ENCODE data around the gene NRXN3. TPM values are rescaled to one million over a fixed set of nuclear protein-coding genes. Genes with fewer than 3 reads are reported as not detected.

NRXN3 gene
- total RNA-seq, 1 donor = 2.5 TPM

DNA sequence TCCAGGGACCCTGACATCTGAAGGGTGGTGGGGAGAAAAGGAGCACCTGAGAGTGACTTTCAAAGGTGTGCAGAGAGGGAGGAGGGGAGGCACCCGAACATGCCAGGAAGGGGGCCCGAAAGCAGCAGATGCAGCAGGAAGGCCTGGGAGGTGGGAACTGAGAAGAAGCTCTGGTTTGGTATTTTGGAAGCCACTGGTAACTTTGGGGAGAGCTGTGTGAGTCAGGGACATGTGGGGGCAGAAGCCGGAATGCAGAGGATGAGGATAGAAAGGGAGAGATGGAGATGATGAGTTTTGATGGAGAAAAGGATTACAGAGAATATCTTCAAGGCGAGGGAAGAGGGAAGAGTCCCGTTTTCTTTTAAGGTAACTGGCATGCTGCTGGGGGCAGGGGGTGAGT lies 50.1 kb downstream of the NRXN3 start:
- Histone ChIP-seq H3K27me3 (ENCODE audit: insufficient read depth, low read length) (no peaks in the 10 kb centered on the region), H3K27ac (ENCODE audit: low read depth, low read length) (no peak overlapping the region), H4K20me1 (ENCODE audit: insufficient read depth, low read length) (no peaks in the 10 kb centered on the region), H3K79me2 (ENCODE audit: insufficient read depth, low read length) (no peaks in the 10 kb centered on the region), H3K9me3 (ENCODE audit: low read depth, low read length) (no peaks in the 10 kb centered on the region), H3K4me3 (ENCODE audit: insufficient read depth, low read length) (no peak overlapping the region), H2AFZ (ENCODE audit: low read length) (no peak overlapping the region), H3K36me3 (ENCODE audit: insufficient read depth, low read length) (no peaks in the 10 kb centered on the region), H3K4me2 (ENCODE audit: insufficient read depth, low read length) (no peak overlapping the region), H3K4me1 (ENCODE audit: insufficient read depth, low read length) (no peaks in the 10 kb centered on the region)
- TF ChIP-seq, protein P1, sequence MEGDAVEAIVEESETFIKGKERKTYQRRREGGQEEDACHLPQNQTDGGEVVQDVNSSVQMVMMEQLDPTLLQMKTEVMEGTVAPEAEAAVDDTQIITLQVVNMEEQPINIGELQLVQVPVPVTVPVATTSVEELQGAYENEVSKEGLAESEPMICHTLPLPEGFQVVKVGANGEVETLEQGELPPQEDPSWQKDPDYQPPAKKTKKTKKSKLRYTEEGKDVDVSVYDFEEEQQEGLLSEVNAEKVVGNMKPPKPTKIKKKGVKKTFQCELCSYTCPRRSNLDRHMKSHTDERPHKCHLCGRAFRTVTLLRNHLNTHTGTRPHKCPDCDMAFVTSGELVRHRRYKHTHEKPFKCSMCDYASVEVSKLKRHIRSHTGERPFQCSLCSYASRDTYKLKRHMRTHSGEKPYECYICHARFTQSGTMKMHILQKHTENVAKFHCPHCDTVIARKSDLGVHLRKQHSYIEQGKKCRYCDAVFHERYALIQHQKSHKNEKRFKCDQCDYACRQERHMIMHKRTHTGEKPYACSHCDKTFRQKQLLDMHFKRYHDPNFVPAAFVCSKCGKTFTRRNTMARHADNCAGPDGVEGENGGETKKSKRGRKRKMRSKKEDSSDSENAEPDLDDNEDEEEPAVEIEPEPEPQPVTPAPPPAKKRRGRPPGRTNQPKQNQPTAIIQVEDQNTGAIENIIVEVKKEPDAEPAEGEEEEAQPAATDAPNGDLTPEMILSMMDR (IDR thresholded peaks at IDR 0.05; ENCODE audit: extremely low read depth, low read depth, low read length) = no peak
- no peak for DNase-seq (ENCODE audit: insufficient read length, low spot score, missing footprints)

DNA sequence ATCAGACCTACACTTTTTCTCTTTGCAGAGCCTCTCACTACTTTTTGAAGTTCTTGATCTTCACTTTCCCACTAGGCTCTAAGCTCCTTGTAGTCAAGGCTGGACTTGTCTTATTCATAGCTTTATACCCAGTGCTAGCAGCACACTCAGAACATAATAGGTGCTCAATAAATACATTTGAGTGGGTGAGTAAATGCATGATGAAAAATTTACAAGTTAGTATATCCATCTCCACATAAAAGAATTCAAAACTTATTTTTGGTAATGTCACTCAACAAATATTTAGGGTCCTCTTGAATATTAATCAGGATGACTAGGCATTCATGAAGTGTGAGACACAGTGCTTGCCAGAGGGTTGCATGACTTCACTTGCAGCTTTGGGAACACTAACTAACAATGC lies 52.6 kb downstream of the NRXN3 start:
- Histone ChIP-seq H3K4me1 (ENCODE audit: insufficient read depth, low read length) (no peaks in the 10 kb centered on the region), H3K79me2 (ENCODE audit: insufficient read depth, low read length) (no peaks in the 10 kb centered on the region), H3K27me3 (ENCODE audit: insufficient read depth, low read length) (no peaks in the 10 kb centered on the region), H3K4me2 (ENCODE audit: insufficient read depth, low read length) (no peak overlapping the region), H3K4me3 (ENCODE audit: insufficient read depth, low read length) (no peak overlapping the region), H3K27ac (ENCODE audit: low read depth, low read length) (no peak overlapping the region), H2AFZ (ENCODE audit: low read length) (no peak overlapping the region), H3K36me3 (ENCODE audit: insufficient read depth, low read length) (no peaks in the 10 kb centered on the region), H3K9me3 (ENCODE audit: low read depth, low read length) (no peaks in the 10 kb centered on the region), H4K20me1 (ENCODE audit: insufficient read depth, low read length) (no peaks in the 10 kb centered on the region)
- TF ChIP-seq, protein P1 (IDR thresholded peaks at IDR 0.05; ENCODE audit: extremely low read depth, low read depth, low read length) = no peak
- no peak for DNase-seq (ENCODE audit: insufficient read length, low spot score, missing footprints)

DNA sequence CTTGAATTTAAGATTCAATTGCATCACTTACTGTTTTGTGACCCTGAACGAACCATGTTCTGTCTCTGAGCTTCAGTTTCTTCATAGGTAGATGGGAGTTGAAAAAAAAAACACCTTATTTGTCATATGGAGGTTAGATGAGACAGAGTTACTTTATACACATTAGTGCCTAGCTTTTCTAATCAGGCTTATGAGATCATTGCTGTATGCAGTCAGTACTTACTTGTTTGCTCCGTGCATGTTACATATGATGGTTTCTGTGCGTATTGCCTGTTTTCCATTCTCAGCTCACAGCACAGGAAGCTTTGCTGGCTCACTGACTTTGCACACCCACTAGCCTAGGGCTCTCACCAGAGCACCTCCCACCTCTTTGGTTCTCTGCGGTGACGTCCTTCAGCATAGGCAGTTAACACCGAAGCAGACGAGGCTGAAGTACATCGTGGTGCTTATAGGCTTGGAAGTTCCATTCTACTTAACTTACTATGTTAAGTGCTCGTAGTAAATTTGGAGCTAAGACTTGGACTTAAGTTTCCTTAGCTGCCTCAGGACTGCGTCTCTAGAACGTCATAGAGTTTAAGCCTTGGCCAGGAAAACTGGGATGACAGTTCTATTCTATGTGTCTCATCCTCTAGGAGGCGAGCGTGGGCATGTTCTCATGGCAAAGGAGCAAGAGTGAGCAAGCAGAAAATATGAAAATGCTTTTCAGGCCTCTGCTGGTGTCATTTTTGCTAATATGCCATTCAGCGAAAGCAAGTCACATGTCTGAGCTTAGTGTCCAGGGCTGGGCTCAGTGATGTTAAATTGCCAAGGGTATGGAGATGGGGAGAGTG lies 57.3 kb downstream of the NRXN3 start:
- TF ChIP-seq, protein P1 (IDR thresholded peaks at IDR 0.05; ENCODE audit: extremely low read depth, low read depth, low read length) = no peak
- DNase-seq (ENCODE audit: insufficient read length, low spot score, missing footprints) = no peak
- Histone ChIP-seq H4K20me1 (ENCODE audit: insufficient read depth, low read length) (no peaks in the 10 kb centered on the region), H3K27ac (ENCODE audit: low read depth, low read length) (no peak overlapping the region), H3K79me2 (ENCODE audit: insufficient read depth, low read length) (no peaks in the 10 kb centered on the region), H3K36me3 (ENCODE audit: insufficient read depth, low read length) (no peaks in the 10 kb centered on the region), H3K4me3 (ENCODE audit: insufficient read depth, low read length) (no peak overlapping the region), H3K27me3 (ENCODE audit: insufficient read depth, low read length) (no peaks in the 10 kb centered on the region), H3K4me1 (ENCODE audit: insufficient read depth, low read length) (no peaks in the 10 kb centered on the region), H3K4me2 (ENCODE audit: insufficient read depth, low read length) (no peak overlapping the region), H3K9me3 (ENCODE audit: low read depth, low read length) (no peaks in the 10 kb centered on the region), H2AFZ (ENCODE audit: low read length) (no peak overlapping the region)

DNA sequence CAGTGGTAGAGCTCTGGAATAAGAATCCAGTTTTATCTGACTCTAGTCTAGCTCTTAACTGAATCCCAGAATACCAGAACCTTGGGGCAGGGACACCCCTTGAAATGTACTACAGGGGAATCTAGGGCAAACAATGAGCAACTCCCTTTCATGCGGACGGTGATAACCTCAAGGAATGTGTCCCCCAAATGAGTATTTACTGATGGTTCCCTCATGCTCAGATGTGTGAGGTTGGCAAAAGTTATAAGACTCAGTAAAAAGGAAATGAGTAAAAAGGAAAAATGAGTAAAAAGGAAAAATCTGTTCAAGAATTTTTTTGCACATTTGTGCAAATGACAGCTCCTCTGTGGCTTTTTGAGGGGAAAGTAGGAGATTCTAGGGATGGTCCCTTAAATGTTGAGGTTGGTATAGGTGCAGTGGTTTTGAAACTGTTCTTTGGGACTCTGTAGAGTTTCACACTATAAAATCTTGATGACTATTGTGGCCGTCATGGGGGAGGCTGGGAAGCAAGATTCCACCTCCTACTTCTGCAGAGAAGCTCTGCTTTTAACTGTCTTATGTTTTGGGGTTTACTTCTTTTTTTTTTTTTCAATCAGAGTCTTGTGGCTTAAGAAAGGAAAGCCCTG lies 58.6 kb downstream of the NRXN3 start:
- Histone ChIP-seq H3K9me3 (ENCODE audit: low read depth, low read length) (no peaks in the 10 kb centered on the region), H3K36me3 (ENCODE audit: insufficient read depth, low read length) (no peaks in the 10 kb centered on the region), H3K79me2 (ENCODE audit: insufficient read depth, low read length) (no peaks in the 10 kb centered on the region), H3K4me3 (ENCODE audit: insufficient read depth, low read length) (no peak overlapping the region), H2AFZ (ENCODE audit: low read length) (no peak overlapping the region), H3K4me2 (ENCODE audit: insufficient read depth, low read length) (no peak overlapping the region), H3K4me1 (ENCODE audit: insufficient read depth, low read length) (no peaks in the 10 kb centered on the region), H3K27me3 (ENCODE audit: insufficient read depth, low read length) (no peaks in the 10 kb centered on the region), H4K20me1 (ENCODE audit: insufficient read depth, low read length) (no peaks in the 10 kb centered on the region), H3K27ac (ENCODE audit: low read depth, low read length) (no peak overlapping the region)
- TF ChIP-seq, protein P1 (IDR thresholded peaks at IDR 0.05; ENCODE audit: extremely low read depth, low read depth, low read length) = no peak
- DNase-seq (ENCODE audit: insufficient read length, low spot score, missing footprints) = no peak

Data from osteoblast (primary cell).